GM19397 (cell line): ENCODE measurements around the gene POC1B.

ENCODE experiments used
- ATAC-seq: cut with Tn5 transposase; IDR thresholded peaks from one replicate; pipeline ENCODE4 v1.9.1; 2021; ENCODE audit warnings: mild to moderate bottlenecking, moderate library complexity; ENCODE audit not compliant: unreplicated experiment

The POC1B gene

GRCh38 chr12:89424389-89424788 lies 101.5 kb downstream of the POC1B start:
- ATAC-seq = no peak

DNA sequence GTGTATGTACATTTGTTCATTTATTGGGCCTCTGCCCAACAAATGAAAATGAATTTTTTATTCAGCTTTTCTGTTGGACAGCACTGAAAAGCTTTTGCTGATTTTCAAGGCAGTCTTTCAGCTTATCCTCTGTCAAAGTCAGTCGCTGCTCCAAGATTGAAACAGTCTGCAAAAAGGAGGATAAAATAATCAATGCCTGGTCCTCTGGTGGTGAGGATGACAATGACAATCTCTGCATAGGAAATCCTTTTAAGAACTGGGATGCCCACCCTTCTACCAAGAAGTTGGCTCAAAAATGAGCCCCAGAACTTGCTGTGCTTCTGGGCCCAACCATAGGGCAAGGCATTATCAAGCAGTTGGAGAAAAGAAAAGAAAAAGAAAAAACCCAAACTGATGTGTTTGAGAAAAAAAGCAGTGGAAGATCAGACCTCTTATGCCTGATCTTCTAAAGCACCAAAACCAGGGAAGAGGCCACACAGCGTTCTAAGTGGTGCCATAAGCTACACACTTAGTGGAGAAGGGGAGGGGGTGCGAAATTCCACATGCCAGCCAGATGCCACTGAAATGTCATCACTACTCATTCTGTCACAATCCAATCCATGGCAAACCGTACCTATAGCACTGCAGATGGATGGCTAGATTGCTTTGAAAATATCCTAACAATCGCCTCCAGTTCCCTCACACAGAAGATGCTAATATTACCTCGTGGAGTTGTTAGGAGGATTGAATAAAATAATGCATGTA lies 104.6 kb downstream of the POC1B start:
- no peak for ATAC-seq

DNA sequence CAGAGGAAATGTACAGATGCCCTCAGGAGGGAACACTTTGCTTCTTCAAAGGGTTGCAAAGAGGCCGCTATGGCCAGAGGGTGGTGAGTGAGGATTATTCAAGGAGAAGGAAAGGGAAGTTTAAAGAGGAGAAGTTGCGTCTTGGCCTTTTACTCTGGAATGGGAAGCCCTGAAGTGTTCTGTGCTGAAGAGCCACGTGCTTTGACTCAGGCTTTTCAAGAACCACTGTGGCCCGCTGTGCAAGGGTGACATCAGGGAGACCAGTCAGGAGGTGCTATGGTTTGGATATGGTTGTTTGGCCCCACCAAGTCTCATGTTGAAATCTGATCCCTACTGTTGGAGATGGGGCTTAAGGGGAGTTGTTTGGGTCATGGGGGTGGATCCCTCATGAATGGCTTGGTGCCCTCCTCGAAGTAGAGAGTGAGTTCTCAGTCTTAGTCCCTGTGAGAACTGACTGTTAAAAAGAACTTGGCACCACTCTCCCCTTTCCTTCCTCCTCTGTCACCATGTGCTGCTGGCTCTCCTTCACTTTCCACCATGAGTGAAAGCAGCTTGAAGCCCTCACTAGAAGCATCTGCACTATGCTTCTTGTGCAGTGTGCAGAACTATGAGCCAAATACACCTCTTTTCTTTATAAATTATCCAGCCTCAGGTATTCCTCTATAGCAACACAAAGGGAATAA lies 107.5 kb downstream of the POC1B start:
- no peak for ATAC-seq

- no peak for ATAC-seq
Observed at GRCh38 chr12:89417246-89417977, 108.4 kb downstream of the POC1B start.

GRCh38 chr12:89416049-89416792 lies 109.6 kb downstream of the POC1B start:
- ATAC-seq = no peak

DNA sequence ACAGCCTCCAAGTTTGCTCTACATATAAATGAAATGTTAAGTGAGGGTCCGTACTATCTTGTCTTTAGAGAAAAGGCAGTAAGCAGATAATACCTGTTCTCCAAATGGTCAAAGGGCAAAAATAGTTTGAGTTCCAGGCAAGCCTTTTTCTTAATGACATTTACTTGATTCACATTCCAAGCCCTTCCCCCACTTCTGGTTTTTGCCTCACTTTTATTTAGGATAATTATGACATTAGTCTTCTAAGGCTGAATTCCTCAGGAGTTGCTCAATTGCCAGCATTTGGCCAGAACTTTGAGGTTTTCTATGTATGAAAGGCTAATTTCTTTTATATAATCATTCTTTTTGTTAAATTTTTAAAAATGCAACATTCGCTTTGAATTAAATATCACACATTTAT lies 111.0 kb downstream of the POC1B start:
- no peak for ATAC-seq

DNA sequence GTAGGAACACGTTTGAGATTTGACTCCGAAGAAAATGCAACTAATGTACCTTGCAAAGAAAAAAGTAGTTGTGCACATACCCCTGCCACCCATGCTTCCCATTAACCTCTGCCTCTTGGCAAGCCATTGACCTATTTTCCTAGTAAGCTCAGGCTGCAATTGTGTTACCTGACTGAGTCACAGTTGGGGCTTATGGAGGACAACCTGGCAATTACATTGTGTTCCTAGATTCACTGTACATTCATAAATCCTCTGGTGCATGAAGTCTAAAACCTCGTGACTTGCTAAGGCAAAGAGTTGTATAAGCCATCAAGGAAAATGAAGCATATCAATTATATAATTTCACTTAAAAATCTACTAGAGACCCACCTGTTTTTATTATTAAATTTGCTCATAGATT lies 111.5 kb downstream of the POC1B start:
- ATAC-seq = no peak

DNA sequence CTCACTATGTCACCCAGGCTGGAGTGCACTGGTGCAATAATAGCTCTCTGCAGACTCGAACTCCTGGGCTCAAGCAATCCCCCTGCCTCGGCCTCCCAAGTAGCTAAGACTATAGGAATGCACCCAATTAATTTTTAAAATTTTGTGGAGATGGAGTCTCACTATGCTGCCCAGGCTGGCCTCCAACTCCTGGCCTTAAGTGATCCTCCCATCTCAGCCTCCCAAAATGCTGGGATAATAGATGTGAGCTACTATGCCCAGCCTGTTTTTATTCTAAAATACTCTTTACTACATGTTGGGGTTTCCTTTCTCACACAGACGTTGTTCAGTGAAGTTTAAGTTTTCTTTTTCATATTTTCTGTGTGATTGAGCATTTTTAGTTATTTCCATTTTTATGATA lies 112.6 kb downstream of the POC1B start:
- ATAC-seq = no peak

GRCh38 chr12:89412665-89413064 lies 113.2 kb downstream of the POC1B start:
- no peak for ATAC-seq

GRCh38 chr12:89411846-89412245 lies 114.0 kb downstream of the POC1B start:
- no peak for ATAC-seq

DNA sequence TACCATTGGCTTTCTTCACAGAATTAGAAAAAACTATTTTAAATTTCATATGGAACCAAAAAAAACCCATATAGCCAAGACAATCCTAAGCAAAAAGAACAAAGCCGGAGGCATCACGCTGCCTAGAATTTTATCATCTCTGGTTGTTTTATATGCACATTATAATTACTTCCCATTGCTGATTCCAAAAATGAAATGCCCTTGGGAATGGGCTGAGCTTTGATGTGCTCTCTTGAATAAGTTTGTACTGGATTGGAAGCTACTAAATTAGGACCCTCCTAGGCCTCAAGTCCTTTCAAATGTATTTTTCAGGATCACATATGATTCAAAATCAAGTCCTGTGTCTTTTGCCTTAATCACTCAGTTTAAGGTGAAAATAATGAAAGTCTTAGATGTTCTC lies 114.6 kb downstream of the POC1B start:
- no peak for ATAC-seq

DNA sequence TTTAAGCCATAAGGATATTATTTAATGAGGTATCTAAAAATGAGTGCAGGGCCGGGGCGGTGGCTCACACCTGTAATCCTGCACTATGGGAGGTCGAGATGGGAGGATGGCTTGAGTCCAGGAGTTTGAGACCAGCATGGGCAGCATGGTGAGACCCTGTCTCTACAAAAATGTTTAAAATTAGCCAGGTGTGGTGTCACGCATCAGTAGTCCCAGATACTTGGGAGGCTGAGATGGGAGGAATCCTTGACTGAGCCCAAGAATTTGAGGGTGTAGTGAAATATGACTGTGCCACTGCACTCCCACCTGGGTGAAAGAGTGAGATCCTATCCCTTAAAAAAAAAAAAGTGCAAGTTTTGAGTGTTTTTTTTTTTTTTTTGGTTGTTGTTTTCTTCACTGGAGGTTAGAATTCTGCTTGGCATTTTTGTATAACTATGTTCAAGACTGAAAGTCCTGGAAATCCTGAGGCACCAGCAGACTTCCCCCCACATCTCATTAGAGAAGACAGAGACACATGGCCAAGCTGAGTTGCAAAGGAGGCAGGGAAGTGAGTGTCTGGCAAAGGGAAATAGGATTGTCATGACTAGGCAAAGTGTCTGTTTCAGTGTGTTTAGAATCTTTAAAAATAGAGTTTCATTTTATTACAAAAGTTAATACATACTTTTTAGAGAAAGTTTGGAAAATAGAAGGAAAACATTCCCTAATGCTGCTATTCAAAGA lies 120.1 kb downstream of the POC1B start:
- no peak for ATAC-seq

DNA sequence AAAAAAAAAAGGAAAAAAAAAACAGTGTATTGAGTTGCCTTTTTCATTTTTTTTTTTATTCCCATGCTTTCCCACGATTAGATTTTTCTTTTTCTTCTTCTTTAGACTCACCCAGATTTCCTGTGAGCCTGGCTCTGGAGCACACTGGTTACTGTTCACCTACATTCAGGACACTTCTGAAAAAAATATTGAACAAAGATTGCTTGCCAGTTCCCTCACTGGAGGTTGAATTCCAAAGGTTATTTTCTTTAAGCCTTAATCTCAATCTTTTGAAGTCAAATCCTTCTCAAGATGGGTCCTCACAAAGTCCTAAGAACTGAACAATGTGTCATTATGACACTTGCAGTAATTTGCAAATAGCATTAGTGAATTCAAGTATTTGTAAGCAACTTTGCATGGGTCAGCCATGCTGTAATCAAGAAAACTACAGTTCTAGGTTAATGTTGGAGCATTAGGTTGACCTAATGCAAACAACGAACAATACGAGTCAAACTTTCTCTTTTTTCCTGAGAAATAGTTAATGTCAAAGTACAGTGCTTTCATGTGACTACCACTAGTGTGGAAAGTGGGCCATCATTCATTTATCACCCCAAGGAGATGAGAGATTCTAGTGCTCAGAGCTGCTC lies 124.3 kb downstream of the POC1B start:
- no peak for ATAC-seq

DNA sequence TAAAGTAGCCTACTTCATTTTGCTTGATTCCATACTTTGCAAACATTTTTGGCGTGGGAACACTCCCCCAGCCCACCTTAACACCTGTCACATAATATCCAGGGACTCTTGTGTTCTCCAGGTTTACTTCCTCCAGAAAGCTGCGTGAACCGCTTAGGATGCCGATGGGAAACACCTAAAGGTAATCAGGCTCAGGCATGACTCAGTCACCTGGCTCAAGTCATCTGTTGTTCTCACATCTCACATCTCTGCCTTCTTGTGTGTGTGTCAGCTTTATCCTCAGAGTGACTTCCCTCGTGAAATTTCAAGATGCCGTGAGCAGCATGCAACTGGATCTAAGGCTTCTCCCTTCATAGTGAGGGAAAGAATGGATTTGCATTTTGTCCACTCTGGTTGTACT lies 125.4 kb downstream of the POC1B start:
- ATAC-seq = no peak

DNA sequence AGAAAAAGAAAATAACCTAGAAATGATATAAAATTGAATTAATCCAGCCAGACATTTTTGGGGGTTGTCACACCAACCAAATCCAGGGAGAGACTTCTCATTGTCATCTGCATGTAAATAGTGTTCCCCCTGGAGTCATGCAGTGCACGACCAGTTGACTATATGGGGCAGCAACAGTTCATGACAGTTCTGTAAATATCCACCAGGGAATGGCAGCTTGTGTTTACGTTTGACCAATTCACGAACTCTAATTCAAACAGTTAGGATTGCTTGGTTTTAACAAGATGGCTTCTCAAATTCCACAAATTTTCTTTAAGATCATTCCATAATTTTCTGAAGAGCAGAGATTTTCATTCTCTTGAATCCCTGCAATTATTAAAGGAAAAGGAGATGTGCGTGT lies 130.1 kb downstream of the POC1B start:
- ATAC-seq = no peak

DNA sequence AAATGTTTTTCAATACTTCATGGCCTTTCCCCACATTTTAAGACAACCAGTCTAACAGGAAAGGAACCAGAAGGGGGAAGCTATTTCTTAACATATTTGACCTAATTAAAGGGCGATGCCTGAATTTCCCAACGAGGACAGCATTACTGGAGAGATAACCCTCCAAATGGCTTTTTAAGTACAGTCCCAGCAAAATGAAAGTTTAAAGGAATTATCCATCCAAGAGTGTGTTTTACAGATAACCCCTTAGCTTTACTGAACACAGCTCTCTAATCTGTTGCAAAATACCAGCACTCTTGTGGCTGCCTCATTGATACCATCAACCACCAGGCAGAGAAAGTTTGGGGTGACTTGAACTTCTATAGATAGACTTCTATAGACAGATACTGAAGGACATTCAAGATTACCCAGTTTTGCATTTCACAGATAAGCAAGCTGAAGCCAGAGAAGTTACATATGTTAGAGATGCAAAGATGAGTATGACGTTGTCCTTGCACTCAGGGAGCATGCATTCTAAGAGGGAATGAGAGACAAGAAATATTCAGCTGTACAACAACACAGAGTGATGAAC lies 132.2 kb downstream of the POC1B start:
- no peak for ATAC-seq

GRCh38 chr12:89392391-89392790 lies 133.5 kb downstream of the POC1B start:
- no peak for ATAC-seq

GRCh38 chr12:89391726-89392336 lies 134.0 kb downstream of the POC1B start:
- ATAC-seq = no peak
